ENCODE measurements around the gene MAD1L1.

GRCh38 chr7:2100278-2101208 is 132.2 kb downstream of the MAD1L1 start:
- TF ChIP-seq CTCF (IDR thresholded peaks at IDR 0.05; ENCODE audit: low read depth, low read length, missing input control), result no peak
- TF ChIP-seq FOXA1 (IDR thresholded peaks at IDR 0.05), result no peak
- TF ChIP-seq TAF1 (conservative IDR thresholded peaks at IDR 0.05), result no peak
- TF ChIP-seq MAX (IDR thresholded peaks at IDR 0.05), result no peak
- no peak for TF ChIP-seq ATF3 (IDR thresholded peaks at IDR 0.05)
- TF ChIP-seq RAD21 (IDR thresholded peaks at IDR 0.05), result no peak
- TF ChIP-seq JUND (IDR thresholded peaks at IDR 0.05), result no peak
- no peak for TF ChIP-seq YY1 (IDR thresholded peaks at IDR 0.05)
- no peak for TF ChIP-seq GABPA (IDR thresholded peaks at IDR 0.05 in 1 of 2, conservative IDR thresholded peaks at IDR 0.05 in 1 of 2)
- TF ChIP-seq REST (IDR thresholded peaks at IDR 0.05), result no peak
- no peak for TF ChIP-seq RXRA (IDR thresholded peaks at IDR 0.05)
- no peak for TF ChIP-seq ZBTB33 (IDR thresholded peaks at IDR 0.05)
